OCI-LY7 (cell line): Measurements from ENCODE around the gene CLDN1. TPM values are rescaled to one million over a fixed set of nuclear protein-coding genes. Genes with fewer than 3 reads are reported as not detected.

Experiments
- BruUV-seq: library from RNA; stranded (reverse); fragments of 400-500 nt; replicated peaks from 2 replicates; lab custom pipeline; 2021; lab: Mats Ljungman, UMichigan
- CTCF ChIA-PET: fragments of 300-600 bp; sonication (Branson Sonifier 250); formaldehyde crosslinking; loops from one replicate; lab custom pipeline; 2022; ENCODE audit warnings: antibody characterized with exemption; ENCODE audit not compliant: unreplicated experiment; lab: Charles Lee
- POLR2A ChIA-PET: fragments of 300-600 bp; sonication (Branson Sonifier 250); formaldehyde crosslinking; loops from one replicate; lab custom pipeline; 2022; ENCODE audit warnings: antibody characterized with exemption; lab: Charles Lee
- DNase-seq: peaks from one replicate; pipeline ENCODE4 v3.0.0-alpha.2; 2015; ENCODE audit warnings: low spot score
- H2AFZ ChIP-seq: fragments of 200-600 bp; sonication (generic), shearing (Covaris generic); 2 replicates; pipeline ENCODE4 v1.6.1; 2014; ENCODE audit warnings: mild to moderate bottlenecking, antibody characterized with exemption, low read length, moderate library complexity
- H3K27ac ChIP-seq: fragments of 200-600 bp; sonication (generic); 2 replicates; pipeline ENCODE4 v1.5.1; 2014; ENCODE audit warnings: mixed run types, low read depth, mild to moderate bottlenecking, moderate library complexity, low read length, inconsistent platforms; ENCODE audit not compliant: poor library complexity, severe bottlenecking
- H3K36me3 ChIP-seq: fragments of 200-600 bp; sonication (generic); 2 replicates; pipeline ENCODE4 v1.6.1; 2014; ENCODE audit warnings: mild to moderate bottlenecking, antibody characterized with exemption, low read length, moderate library complexity, mixed read lengths; ENCODE audit not compliant: insufficient read depth
- H3K4me1 ChIP-seq: fragments of 200-600 bp; sonication (generic); 2 replicates; pipeline ENCODE4 v1.5.1; 2014; ENCODE audit warnings: mild to moderate bottlenecking, low read length; ENCODE audit not compliant: insufficient read depth, poor library complexity, severe bottlenecking
- H3K4me2 ChIP-seq: fragments of 200-600 bp; sonication (generic); 2 replicates; pipeline ENCODE4 v1.6.1; 2014; ENCODE audit warnings: mild to moderate bottlenecking, low read length
- H3K4me3 ChIP-seq: fragments of 200-600 bp; sonication (generic); 2 replicates; pipeline ENCODE4 v1.5.1; 2014; ENCODE audit warnings: mild to moderate bottlenecking, low read depth, low read length; ENCODE audit not compliant: poor library complexity, severe bottlenecking
- H3K79me2 ChIP-seq: fragments of 200-600 bp; sonication (generic); 2 replicates; pipeline ENCODE4 v1.6.1; 2016; ENCODE audit warnings: low read depth, mild to moderate bottlenecking, low read length, moderate library complexity, mixed read lengths; ENCODE audit not compliant: insufficient read depth
- H3K9me2 ChIP-seq: fragments of 200-600 bp; sonication (generic); 2 replicates; pipeline ENCODE4 v1.6.1; 2016; ENCODE audit warnings: mild to moderate bottlenecking, low read length, mixed read lengths; ENCODE audit not compliant: insufficient read depth
- H3K9me3 ChIP-seq: fragments of 200-600 bp; sonication (generic); 2 replicates; pipeline ENCODE4 v1.6.1; 2014; ENCODE audit warnings: mild to moderate bottlenecking, mixed run types, low read length, mixed read lengths
- H4K20me1 ChIP-seq: fragments of 200-600 bp; sonication (generic); 2 replicates; pipeline ENCODE4 v1.6.1; 2014; ENCODE audit warnings: mild to moderate bottlenecking, antibody characterized with exemption, low read length, moderate library complexity, mixed read lengths; ENCODE audit not compliant: insufficient read depth
- CTCF ChIP-seq: fragments of 200-600 bp; sonication (generic); conservative IDR thresholded peaks from 2 replicates; pipeline ENCODE4 v1.5.1; 2014; ENCODE audit warnings: mild to moderate bottlenecking, antibody characterized with exemption, low read length, moderate library complexity, mixed read lengths
- EZH2phosphoT487 ChIP-seq: fragments of 200-600 bp; sonication (generic); IDR thresholded peaks from 2 replicates; pipeline ENCODE4 v1.6.1; 2018; ENCODE audit warnings: low read depth, borderline replicate concordance, mild to moderate bottlenecking, mixed run types, antibody characterized with exemption, low read length, moderate library complexity, mixed read lengths
- intact Hi-C: fragments of 100-400 bp; cut with micrococcal nuclease; formaldehyde crosslinking; loops from one replicate; pipeline ENCODE4 v1.10.0; 2022; ENCODE audit not compliant: unreplicated experiment
- total RNA-seq, 2 experiments: library from RNA; depleted of rRNA in 1 of 2; stranded (reverse); fragments of >200 nt in 1 of 2; shearing (Covaris generic) in 1 of 2; gene quantifications; 2 replicates each; pipeline ENCODE4 v1.2.3, GENCODE V29; 2014 to 2022

Gene CLDN1
- total RNA-seq, 2 experiments from 2014 or later = not detected

- Histone ChIP-seq H3K79me2 (no peaks in the 10 kb centered on the region), H2AFZ (no peak overlapping the region), H3K36me3 (no peaks in the 10 kb centered on the region), H4K20me1 (no peaks in the 10 kb centered on the region), H3K9me2 (no peaks in the 10 kb centered on the region), H3K4me1 (no peaks in the 10 kb centered on the region), H3K27ac (no peak overlapping the region), H3K4me2 (no peak overlapping the region), H3K9me3 (no peaks in the 10 kb centered on the region), H3K4me3 (no peak overlapping the region)
- no TSS peak for BruUV-seq
- POLR2A ChIA-PET = no interaction called here
- intact Hi-C loops = no loop called here
- CTCF ChIA-PET = no interaction called here
- TF ChIP-seq CTCF = no peak
- TF ChIP-seq EZH2phosphoT487 = no peak
- no peak for DNase-seq
Measured at GRCh38 chr3:190345878-190346277, 23.6 kb upstream of the CLDN1 start.

- H4K20me1 ChIP-seq = no peaks in the 10 kb centered on the region
- H3K4me3 ChIP-seq = no peak overlapping the region
- no peaks in the 10 kb centered on the region for H3K79me2 ChIP-seq
- H3K4me1 ChIP-seq = no peaks in the 10 kb centered on the region
- no peaks in the 10 kb centered on the region for H3K9me3 ChIP-seq
- DNase-seq = no peak
- intact Hi-C loops = no loop called here
- CTCF ChIA-PET = no interaction called here
- no peak for TF ChIP-seq CTCF
- no peak for TF ChIP-seq EZH2phosphoT487
- H3K36me3 ChIP-seq = no peaks in the 10 kb centered on the region
- no peak overlapping the region for H2AFZ ChIP-seq
- no TSS peak for BruUV-seq
- H3K9me2 ChIP-seq = no peaks in the 10 kb centered on the region
- no peak overlapping the region for H3K27ac ChIP-seq
- no peak overlapping the region for H3K4me2 ChIP-seq
- POLR2A ChIA-PET = no interaction called here
Measured at GRCh38 chr3:190345027-190345821, 23.0 kb upstream of the CLDN1 start.

- TF ChIP-seq EZH2phosphoT487 (no peak), CTCF (no peak)
- Histone ChIP-seq H3K4me1 (no peaks in the 10 kb centered on the region), H3K4me3 (no peak overlapping the region), H4K20me1 (no peaks in the 10 kb centered on the region), H3K9me2 (no peaks in the 10 kb centered on the region), H3K36me3 (no peaks in the 10 kb centered on the region), H3K9me3 (no peaks in the 10 kb centered on the region), H2AFZ (no peak overlapping the region), H3K4me2 (no peak overlapping the region), H3K27ac (no peak overlapping the region), H3K79me2 (no peaks in the 10 kb centered on the region)
- intact Hi-C loops = no loop called here
- POLR2A ChIA-PET = interaction anchor here (1.3 kb wide), 1 partner anchor 12 kb away, joined by 3 read pairs; no protein-coding TSS in a partner anchor
- CTCF ChIA-PET = no interaction called here
- BruUV-seq = no TSS peak
- DNase-seq = no peak
Measured at GRCh38 chr3:190340071-190340470, 17.8 kb upstream of the CLDN1 start.
